B cell (primary cell): ENCODE results near the gene CMPK1. TPM values are rescaled to one million over a fixed set of nuclear protein-coding genes. Genes with fewer than 3 reads are reported as not detected.

Experiments used
- ATAC-seq: fragments of 200-7000 bp; cut with Tn5 transposase; one replicate; pipeline ENCODE4 v1.10.0; 2021; ENCODE audit warnings: low read depth, mild to moderate bottlenecking, moderate number of reproducible peaks, moderate library complexity
- CTCF ChIA-PET: fragments of 350-600 bp; sonication (Branson Sonifier 250); formaldehyde crosslinking; loops from one replicate; lab custom pipeline; 2021; ENCODE audit warnings: antibody characterized with exemption, inconsistent platforms; lab: Charles Lee
- POLR2A ChIA-PET: fragments of 350-600 bp; sonication (Branson Sonifier 250); formaldehyde crosslinking; loops from one replicate; lab custom pipeline; 2021; ENCODE audit warnings: antibody characterized with exemption; lab: Charles Lee
- DNase-seq: peaks from one replicate; pipeline ENCODE4 v3.0.0; 2013
- H2AFZ ChIP-seq: 2 replicates; pipeline ENCODE4 v1.6.1; 2012; ENCODE audit warnings: mild to moderate bottlenecking, low read depth, low read length; ENCODE audit not compliant: insufficient read depth, poor library complexity, severe bottlenecking
- H3K27ac ChIP-seq, 2 donors: 1 replicate in 1 of 2; 2 replicates in 1 of 2; pipeline ENCODE4 v1.5.1; 2012 to 2013; ENCODE audit warnings: low read length in 2 of 2, mild to moderate bottlenecking in 2 of 2, moderate library complexity in 1 of 2
- H3K27me3 ChIP-seq, 4 experiments: fragments of 200-600 bp in 1 of 4; sonication (generic) in 1 of 4; replicated peaks in 1 of 4; 1 replicate in 2 of 4; 2 replicates in 2 of 4; pipeline versions ENCODE4 v1.6.1 to v1.7.0; 2013 to 2016; ENCODE audit warnings: low read length in 3 of 4, mild to moderate bottlenecking in 2 of 4, mixed read lengths in 1 of 4, moderate library complexity in 1 of 4; ENCODE audit not compliant: insufficient read depth in 4 of 4, control insufficient read depth in 3 of 4; ENCODE audit errors: control extremely low read depth in 1 of 4
- H3K36me3 ChIP-seq, 2 experiments: replicated peaks in 1 of 2; 1 replicate in 1 of 2; 2 replicates in 1 of 2; pipeline versions ENCODE4 v1.6.1 to v1.7.1; 2013; ENCODE audit warnings: low read length in 1 of 2; ENCODE audit not compliant: insufficient read depth in 2 of 2, control insufficient read depth in 1 of 2; ENCODE audit errors: control extremely low read depth in 1 of 2, extremely low read depth in 1 of 2
- H3K4me1 ChIP-seq, 2 donors: fragments of 200-600 bp in 1 of 2; sonication (generic) in 1 of 2; 1 replicate in 1 of 2; 2 replicates in 1 of 2; pipeline versions ENCODE4 v1.5.1 to v1.6.1; 2013 to 2017; ENCODE audit warnings: low read length in 2 of 2; ENCODE audit not compliant: control insufficient read depth in 2 of 2, insufficient read depth in 2 of 2
- H3K4me2 ChIP-seq: replicated peaks from 2 replicates; pipeline ENCODE3; 2012; ENCODE audit warnings: mild to moderate bottlenecking, low read depth, low read length; ENCODE audit not compliant: poor library complexity, severe bottlenecking
- H3K4me3 ChIP-seq, 5 experiments: fragments of 200-600 bp in 1 of 5; sonication (generic) in 1 of 5; 1 replicate in 3 of 5; 2 replicates in 2 of 5; pipeline versions ENCODE4 v1.5.1 to v1.7.0; 2011 to 2016; ENCODE audit warnings: low read length in 4 of 5, mild to moderate bottlenecking in 4 of 5, low read depth in 2 of 5, control low read depth in 1 of 5, moderate library complexity in 1 of 5; ENCODE audit not compliant: insufficient read depth in 1 of 5; ENCODE audit errors: control extremely low read depth in 1 of 5, extremely low read depth in 1 of 5
- H3K79me2 ChIP-seq: fragments of 200-600 bp; sonication (generic); one replicate; pipeline ENCODE4 v1.6.0; 2016; ENCODE audit warnings: low read length; ENCODE audit not compliant: control insufficient read depth, insufficient read depth
- H3K9ac ChIP-seq: fragments of 200-600 bp; sonication (generic); 2 replicates; pipeline ENCODE4 v1.6.1; 2017; ENCODE audit warnings: mild to moderate bottlenecking, low read length, moderate library complexity
- H3K9me3 ChIP-seq, 3 donors: one replicate each; pipeline versions ENCODE4 v1.6.1 to v1.7.1; 2013; ENCODE audit warnings: low read length in 2 of 3; ENCODE audit not compliant: control insufficient read depth in 2 of 3, insufficient read depth in 1 of 3; ENCODE audit errors: control extremely low read depth in 1 of 3
- H4K20me1 ChIP-seq: 2 replicates; pipeline ENCODE4 v1.6.0; 2012; ENCODE audit warnings: mild to moderate bottlenecking, low read length; ENCODE audit not compliant: insufficient read depth, control insufficient read depth, poor library complexity, severe bottlenecking
- H3K27ac Mint-ChIP-seq: one replicate; pipeline ENCODE4 v1.8.0; 2021; ENCODE audit warnings: mixed read lengths
- H3K27me3 Mint-ChIP-seq: one replicate; pipeline ENCODE4 v1.8.0; 2021; ENCODE audit warnings: mixed read lengths
- H3K4me1 Mint-ChIP-seq: one replicate; pipeline ENCODE4 v1.8.0; 2021; ENCODE audit warnings: mixed read lengths
- H3K4me3 Mint-ChIP-seq: one replicate; pipeline ENCODE4 v1.8.0; 2021; ENCODE audit warnings: mixed read lengths
- H3K9me3 Mint-ChIP-seq: one replicate; pipeline ENCODE4 v1.8.0; 2022; ENCODE audit warnings: mixed read lengths; ENCODE audit not compliant: insufficient read depth
- EZH2 ChIP-seq: IDR thresholded peaks from 2 replicates; pipeline ENCODE4 v1.6.1; 2012; ENCODE audit warnings: borderline replicate concordance, low read depth, mild to moderate bottlenecking, moderate library complexity, low read length; ENCODE audit not compliant: insufficient read depth, poor library complexity, severe bottlenecking
- WGBS: methylation state at CpG from one replicate; pipeline ENCODE4 v1.1.5; 2013; ENCODE audit warnings: missing lambda C conversion rate; ENCODE audit not compliant: insufficient coverage; 5-methylcytosine and 5-hydroxymethylcytosine counted together
- intact Hi-C: fragments of 100-400 bp; cut with micrococcal nuclease; formaldehyde crosslinking; loops from one replicate; pipeline ENCODE4 v1.10.0; 2022
- polyA plus RNA-seq: library from polyadenylated mRNA; depleted of rRNA; stranded (reverse); fragments of >200 nt; gene quantifications from 2 replicates; pipeline ENCODE4 v1.2.3, GENCODE V29; 2012
- total RNA-seq, 2 donors: library from RNA; stranded (reverse); fragments of 120-200 nt in 1 of 2; gene quantifications; 1 replicate in 1 of 2; 2 replicates in 1 of 2; pipeline versions ENCODE4 v1.2.3 to v1.2.4, GENCODE V29; 2013 to 2022
- TF ChIP-seq, protein P1 (sequence below): fragments of 200-600 bp; IDR thresholded peaks from one replicate; pipeline ENCODE4 v1.8.0; 2022; ENCODE audit warnings: antibody characterized with exemption, mild to moderate bottlenecking

CMPK1 gene
- total and polyA plus RNA-seq, 2 donors (not counting 1 experiment from before 2014, with no cell fraction given) = 16.8 to 97.4 TPM

DNA sequence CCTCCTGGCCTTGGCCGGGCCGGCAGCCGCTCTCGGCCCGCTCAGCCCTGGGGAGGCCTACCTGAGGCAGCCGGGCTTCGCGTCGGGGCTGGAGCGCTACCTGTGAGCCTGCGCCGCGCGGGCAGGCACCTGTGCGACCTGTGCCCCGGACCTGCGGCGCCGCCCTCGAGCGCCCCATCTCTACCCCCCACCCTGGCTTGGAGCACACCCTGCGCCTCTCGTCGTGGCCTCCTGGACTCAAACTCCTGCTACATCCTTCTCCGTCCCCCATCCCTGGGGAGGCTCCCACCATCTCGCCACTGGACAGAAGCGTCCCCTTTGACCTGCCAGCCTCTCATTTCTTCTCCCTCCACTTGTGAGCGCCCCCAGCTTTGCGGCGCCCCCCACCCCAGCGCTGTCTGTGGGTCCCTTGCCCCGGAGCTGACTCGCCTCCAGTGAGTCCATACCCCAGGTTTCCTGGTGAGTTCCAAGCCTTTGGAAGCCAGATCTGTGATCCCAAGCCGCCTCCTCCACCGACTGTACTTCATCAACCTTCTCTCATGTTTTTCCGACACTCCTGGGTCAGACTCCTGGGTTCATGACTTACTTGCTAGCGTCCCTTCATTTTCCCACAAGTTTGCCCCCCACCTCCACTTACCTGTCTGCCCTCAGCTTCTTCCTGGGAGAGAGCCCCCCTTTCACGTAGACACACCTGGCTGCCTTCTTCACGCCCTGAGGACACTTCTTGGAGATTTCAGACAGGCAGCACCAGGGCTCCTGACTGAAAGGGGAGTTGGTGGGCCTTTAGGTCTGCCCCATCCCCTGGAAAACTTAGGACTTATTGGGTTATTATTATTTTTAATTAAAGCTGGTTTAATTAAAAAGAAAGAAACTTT lies 83.8 kb downstream of the CMPK1 start:
- DNase-seq = peak; percentile 11
- H3K4me3 ChIP-seq = no peak overlapping the region
- H3K4me1 ChIP-seq = no peaks in the 10 kb centered on the region
- H3K27ac Mint-ChIP-seq = no peak overlapping the region
- H3K36me3 ChIP-seq = no peaks in the 10 kb centered on the region
- WGBS = 50% methylated on average over 39 of the region's 39 CpGs
- ATAC-seq = no peak
- H3K9ac ChIP-seq = no peak overlapping the region
- no peaks in the 10 kb centered on the region for H3K9me3 ChIP-seq
- peaks cover 66% of the 10 kb centered on the region for H3K27me3 Mint-ChIP-seq
- CTCF ChIA-PET = no interaction called here
- H3K27ac ChIP-seq = no peak overlapping the region
- H4K20me1 ChIP-seq = no peaks in the 10 kb centered on the region
- no peak overlapping the region for H2AFZ ChIP-seq
- no peaks in the 10 kb centered on the region for H3K79me2 ChIP-seq
- intact Hi-C loops = no loop called here
- POLR2A ChIA-PET = no interaction called here
- no peaks in the 10 kb centered on the region for H3K9me3 Mint-ChIP-seq
- TF ChIP-seq EZH2 = no peak
- TF ChIP-seq, protein P1, sequence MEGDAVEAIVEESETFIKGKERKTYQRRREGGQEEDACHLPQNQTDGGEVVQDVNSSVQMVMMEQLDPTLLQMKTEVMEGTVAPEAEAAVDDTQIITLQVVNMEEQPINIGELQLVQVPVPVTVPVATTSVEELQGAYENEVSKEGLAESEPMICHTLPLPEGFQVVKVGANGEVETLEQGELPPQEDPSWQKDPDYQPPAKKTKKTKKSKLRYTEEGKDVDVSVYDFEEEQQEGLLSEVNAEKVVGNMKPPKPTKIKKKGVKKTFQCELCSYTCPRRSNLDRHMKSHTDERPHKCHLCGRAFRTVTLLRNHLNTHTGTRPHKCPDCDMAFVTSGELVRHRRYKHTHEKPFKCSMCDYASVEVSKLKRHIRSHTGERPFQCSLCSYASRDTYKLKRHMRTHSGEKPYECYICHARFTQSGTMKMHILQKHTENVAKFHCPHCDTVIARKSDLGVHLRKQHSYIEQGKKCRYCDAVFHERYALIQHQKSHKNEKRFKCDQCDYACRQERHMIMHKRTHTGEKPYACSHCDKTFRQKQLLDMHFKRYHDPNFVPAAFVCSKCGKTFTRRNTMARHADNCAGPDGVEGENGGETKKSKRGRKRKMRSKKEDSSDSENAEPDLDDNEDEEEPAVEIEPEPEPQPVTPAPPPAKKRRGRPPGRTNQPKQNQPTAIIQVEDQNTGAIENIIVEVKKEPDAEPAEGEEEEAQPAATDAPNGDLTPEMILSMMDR = no peak
- H3K4me3 Mint-ChIP-seq = peak overlapping the region; percentile 49
- peaks cover 8% of the 10 kb centered on the region for H3K4me1 Mint-ChIP-seq
- H3K4me2 ChIP-seq = no peak overlapping the region
- H3K27me3 ChIP-seq = peaks cover 0 to 44% (median 17%) of the 10 kb centered on the region in 4 experiments

DNA sequence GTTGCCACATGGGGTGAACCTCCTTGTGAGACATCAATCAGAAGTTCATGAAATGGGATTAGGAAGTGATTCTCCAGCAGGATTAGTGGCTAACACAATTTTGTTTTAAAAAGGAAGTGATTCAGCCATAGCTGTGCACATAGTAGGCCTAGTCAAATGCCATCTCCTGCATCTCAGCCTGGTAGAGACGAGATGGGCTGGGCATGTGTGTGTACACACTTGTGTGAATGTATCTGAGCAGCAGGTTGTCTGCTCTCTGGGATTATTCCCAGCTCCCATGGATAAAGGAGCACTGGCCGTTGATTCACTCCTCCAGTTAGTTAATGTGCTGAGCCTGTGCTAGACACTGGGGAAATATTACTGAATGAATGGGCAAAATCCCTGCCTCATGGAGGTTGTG lies 84.5 kb downstream of the CMPK1 start:
- Mint-ChIP-seq H3K4me1 (peaks cover 8% of the 10 kb centered on the region), H3K4me3 (peak overlapping the region; percentile 27), H3K27ac (no peak overlapping the region), H3K27me3 (peaks cover 66% of the 10 kb centered on the region), H3K9me3 (no peaks in the 10 kb centered on the region)
- Histone ChIP-seq H3K4me3 (no peak overlapping the region), H4K20me1 (no peaks in the 10 kb centered on the region), H3K36me3 (no peaks in the 10 kb centered on the region), H3K27me3 (peaks cover 0 to 44% (median 17%) of the 10 kb centered on the region in 4 experiments), H3K4me2 (no peak overlapping the region), H3K27ac (no peak overlapping the region), H3K9ac (no peak overlapping the region), H2AFZ (no peak overlapping the region), H3K9me3 (no peaks in the 10 kb centered on the region), H3K4me1 (no peaks in the 10 kb centered on the region), H3K79me2 (no peaks in the 10 kb centered on the region)
- intact Hi-C loops = no loop called here
- DNase-seq (no peak), ATAC-seq (no peak)
- POLR2A ChIA-PET = no interaction called here
- CTCF ChIA-PET = no interaction called here
- 100% methylated on average over 2 of the region's 2 CpGs for WGBS
- TF ChIP-seq, protein P1 = no peak
- TF ChIP-seq EZH2 = no peak
